Superior temporal gyrus (tissue), 1 donor: ENCODE data around the gene MTHFD1L.
A peak's percentile ranks its signal among the peaks of the same experiment; 100 is the strongest.

Source experiments
- DNase-seq: peaks from one replicate; pipeline ENCODE4 v3.0.0-alpha.2; 2016; ENCODE audit errors: extremely low spot score

Gene MTHFD1L

DNA sequence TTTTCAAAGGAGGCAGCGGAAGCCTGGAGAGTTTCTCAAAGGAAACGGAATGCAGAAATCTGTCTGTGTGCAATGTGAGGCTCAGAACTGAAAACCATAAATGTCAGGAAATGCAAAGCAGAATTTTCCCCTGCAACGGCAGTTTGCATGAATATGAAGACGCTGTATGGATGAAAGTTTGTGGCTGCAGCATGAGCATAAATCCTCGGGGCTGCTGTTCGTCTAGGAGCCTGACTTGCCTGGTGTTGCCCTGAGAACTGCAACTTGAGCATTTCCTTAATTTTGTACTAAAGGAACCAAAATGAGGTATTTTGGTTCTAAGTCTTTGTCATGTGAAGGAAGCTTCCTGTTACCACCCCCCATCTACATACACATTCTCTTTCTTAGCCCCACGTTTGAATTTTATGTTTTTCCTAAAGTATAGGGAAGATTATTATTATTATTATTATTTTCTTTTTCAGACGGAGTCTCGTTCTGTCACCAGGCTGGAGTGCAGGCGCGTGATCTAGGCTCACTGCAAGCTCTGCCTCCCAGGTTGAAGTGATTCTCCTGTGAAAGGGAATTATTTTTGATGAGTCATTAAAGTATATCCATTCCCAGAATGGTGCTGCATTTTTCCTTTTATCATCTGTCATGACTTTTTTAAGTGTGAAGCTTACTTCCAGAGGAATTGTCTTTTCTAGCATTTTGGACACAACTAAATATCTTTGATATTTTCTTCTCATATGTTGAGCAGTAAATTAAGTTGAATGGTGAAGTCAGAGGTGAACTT lies 33.1 kb downstream of the MTHFD1L start:
- no peak for DNase-seq

DNA sequence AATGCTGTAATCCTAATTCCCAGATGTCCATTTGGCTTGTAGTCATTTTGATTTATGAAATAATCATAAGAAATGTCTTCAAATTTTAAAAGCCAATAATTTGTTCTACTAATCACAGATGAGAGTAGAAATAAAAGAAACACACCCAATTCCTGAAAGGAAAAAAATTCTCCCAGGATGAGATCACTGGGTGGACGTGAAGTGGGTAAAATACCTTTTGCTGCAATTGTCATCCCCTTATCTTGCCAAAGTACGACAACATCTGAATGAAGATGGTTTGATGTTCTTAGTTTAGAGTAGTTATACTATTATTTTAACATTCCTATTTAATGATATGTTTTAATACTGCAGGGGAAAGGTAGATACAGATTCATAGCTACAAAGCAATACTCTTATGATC lies 33.7 kb downstream of the MTHFD1L start:
- DNase-seq: no peak

DNA sequence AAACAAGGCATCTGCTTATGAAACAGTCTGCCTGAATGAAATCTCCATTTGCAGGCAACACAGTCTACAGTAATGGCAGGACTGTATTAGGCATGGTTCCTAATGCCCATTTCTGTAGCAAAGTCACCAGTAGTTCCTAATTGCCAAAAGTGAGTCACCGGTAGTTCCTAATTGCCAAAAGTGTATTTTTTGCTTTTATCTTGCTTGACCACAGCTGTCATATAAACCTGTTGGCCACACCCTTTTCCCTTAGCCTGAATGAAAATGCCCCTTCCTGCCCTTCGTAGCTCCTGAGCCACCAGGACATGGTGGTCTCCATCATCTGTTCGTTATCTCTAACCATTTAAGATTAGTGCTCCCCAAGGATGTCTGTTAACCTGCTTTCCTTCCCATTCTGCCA lies 34.5 kb downstream of the MTHFD1L start:
- DNase-seq: no peak

DNA sequence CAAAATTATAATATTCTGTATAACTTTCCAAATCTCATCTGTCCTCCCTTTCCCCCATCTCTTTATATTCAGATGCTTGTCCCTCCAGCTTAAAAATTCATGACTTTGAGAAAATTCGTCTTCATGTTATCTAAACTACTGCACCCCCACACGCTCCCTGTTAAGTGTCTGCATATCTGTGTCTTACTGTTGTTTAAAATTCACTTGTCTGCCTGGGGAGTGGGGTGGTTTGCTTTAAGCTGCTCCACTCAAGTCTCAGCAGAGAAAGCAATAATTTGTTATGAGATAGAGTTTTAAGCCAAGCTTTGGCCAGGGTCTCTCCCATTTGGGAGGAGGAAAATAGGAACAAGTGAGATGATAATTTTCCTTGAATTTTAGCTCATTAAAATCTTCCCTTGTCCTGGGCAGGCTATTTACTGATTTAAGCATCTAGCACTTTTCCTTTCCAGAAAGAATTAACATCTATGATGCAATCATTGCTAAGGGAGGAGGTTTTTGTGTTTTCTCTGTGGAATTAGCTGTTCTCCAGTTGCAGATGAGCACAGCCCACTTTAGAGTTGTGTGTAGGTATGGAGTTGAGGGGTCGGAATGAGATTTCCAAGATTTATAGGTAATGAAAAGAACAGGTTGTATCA lies 36.8 kb downstream of the MTHFD1L start:
- no peak for DNase-seq

DNA sequence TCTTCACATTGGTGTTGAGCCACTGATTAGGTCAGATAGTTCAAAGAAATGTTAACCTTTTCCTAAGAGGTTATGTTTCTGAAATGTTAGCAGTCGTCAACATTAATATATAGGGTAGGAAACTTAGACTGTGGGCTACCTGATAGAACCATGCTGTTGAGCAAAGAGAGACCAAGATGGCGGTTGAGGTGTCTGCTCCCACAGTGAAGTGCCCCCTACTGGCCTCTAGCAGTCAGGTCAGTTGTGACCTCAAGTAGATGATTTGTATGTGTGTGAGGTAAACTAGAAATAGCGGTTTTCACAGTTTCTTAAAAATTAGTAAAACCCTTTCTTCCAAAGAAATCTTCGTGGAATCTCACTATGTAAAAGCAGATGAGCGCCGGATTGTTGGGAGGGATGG lies 40.3 kb downstream of the MTHFD1L start:
- no peak for DNase-seq

DNA sequence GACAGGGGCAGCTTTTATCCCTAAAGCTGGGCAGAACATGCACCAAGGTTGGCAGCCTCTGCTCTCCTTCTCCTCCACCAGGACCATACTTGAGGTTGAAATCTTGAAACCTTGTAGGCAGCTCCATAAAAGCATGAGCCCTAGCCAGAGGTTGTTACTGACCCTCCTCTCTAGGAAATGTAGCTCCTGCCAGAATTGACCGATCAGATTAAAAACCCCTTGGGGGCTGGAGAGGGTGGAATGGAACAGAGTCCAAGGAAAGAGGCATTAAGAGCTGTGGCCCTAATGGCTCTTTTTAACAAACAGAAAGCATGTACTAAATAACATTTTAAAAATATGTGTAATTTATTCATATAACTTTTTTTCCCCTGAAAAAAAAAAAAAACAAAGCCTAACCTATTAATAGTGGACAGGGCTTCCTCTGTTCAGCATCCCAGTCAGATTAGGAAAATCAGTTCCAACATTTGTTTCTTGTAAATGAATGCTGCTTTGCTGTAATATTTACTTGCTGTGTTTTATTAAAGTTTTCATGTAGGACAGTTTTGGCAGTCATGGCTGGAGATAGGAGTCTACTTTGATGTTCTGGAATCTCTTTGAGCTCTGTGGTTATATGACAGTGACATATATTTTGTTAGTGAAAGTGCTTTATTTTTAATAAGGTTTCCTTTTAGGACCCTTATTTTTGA lies 41.3 kb downstream of the MTHFD1L start:
- no peak for DNase-seq

DNA sequence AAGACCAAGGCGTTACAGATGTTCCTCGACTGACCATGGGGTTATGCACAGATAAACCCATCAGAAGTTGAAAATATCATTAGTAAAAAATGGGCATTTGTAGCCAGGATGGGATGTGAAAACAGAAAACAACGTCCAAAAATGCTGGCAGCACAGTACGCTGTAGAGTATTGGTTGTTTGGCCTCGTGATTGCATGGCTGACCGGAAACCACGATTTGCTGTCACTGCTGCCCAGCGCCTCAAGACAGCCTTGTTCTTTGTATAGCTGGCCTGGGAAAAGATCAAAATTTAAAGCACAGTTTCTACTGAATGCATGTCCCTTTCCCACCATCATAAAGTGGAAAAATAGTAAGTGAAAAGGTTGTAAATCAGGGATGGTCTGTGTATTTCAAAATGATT lies 41.9 kb downstream of the MTHFD1L start:
- peak; percentile 29 for DNase-seq

DNA sequence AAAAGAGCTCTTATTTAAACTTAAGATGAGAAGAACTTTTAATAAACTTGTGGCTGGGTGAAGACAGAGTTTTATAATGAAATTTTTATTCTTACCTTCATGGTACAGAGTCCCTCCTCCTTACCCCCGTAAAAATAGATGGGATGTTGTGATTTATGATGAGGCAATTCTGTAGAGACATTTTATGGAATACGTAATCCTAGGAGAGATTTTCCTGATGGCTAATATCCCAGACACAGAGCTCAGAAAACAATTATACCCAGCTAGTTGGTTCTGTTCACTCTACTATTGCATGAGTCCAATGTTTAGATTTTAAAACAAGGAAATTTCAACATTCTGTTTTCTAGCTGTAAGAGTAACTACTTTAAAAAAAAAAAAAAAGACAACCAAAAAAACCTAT lies 43.4 kb downstream of the MTHFD1L start:
- DNase-seq: no peak

DNA sequence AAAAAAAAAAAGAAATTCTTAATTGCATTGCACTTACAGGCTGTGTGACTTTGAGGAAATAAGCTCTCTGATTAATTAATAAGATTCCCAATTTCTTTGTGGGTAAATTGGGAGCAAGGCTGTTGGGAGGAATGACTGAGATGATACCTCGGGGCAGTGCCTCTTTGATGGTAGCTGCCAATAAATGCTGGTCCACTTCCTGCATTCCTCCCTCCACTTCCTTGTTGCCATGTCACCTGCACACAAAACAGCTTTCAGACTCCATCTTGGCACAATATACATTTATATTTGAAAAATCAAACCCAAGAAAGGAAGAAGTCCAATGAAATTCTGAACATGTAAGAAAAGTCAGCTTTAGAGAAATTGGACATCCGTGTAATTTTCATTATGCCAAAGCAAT lies 45.1 kb downstream of the MTHFD1L start:
- DNase-seq: no peak

DNA sequence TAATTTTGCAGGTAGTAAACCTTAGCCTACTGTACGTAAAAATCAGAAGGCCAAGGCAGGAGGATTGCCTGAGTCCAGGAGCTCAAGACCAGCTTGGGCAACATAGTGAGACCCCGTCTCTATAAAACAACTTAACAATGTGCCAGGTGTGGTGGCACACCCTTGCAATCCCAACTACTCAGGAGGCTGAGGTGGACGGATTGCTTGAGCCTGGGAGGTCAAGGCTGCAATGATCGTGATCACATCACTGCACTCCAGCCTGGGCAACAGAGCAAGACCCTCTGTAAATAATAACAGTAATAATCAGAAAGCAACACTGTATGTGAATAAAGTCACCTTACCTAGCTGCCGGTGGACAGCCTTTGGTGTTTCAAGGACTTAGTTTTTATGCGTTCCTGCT lies 48.9 kb downstream of the MTHFD1L start:
- no peak for DNase-seq

DNA sequence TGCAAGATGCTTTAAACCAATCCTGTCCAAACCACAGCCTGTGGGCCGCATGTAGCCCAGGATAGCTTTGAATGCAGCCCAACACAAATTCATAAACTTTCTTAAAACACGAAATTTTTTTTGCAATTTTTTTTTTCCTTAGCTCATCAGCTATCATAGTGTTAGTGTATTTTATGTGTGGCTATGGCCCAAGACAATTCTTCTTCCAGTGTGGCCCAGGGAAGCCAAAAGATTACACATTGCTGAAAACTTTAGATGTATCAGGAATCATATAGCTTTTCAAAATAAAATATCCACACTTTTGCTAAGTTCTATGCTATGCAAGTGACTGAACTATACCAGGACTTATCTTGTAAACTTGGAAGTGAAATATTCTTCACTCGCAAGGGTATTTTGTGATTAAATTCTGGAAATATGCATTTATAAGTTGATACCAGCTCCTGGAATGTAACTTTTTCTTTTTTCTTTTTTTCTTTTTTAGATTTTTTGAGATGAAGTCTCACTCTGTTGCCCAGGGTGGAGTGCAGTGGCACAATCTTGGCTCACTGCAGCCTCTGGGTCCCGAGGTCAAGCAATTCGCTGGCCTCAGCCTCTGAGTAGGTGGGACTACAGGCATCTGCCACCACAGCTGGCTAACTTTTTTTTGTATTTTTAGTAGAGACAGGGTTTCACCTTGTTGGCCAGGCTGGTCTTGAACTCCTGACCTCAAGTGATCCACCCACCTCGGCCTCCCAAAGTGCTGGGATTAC lies 49.8 kb downstream of the MTHFD1L start:
- no peak for DNase-seq

DNA sequence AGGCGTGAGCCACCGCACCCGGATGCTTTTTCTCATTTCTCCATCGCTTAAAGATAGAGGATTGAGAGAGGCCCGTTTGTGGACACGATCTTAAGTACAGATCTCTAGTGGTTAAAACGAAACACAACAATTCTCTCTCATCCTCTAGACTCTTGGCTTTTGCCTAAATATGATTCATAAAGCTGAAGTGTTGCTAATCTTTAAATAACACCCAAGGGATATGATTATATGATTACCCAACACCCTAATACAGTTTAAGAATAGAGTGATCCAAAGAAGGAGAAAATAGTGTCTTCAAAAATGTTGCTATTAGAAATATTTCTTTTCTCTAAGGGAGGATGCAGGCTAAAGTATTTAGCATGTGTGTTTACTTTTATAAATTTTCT lies 50.4 kb downstream of the MTHFD1L start:
- DNase-seq: no peak

DNA sequence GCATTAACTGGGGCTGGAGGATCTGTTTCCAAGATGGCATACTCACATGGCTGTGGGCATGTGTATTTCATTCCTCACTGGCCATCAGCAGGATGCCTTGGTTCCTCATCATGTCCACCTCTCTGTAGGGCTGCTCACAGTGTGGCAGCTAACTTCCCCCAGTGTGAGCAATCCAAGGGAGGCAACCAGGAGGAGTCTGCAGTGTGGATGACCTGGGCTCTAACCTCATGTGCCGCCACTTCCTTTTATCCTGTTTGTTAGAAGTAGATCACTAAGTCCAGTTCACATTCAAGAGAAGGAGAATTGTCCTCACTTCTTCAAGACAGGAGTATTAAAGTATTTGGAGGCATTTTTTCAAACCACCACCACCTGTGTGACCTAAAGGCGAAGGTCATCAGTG lies 54.4 kb downstream of the MTHFD1L start:
- no peak for DNase-seq

DNA sequence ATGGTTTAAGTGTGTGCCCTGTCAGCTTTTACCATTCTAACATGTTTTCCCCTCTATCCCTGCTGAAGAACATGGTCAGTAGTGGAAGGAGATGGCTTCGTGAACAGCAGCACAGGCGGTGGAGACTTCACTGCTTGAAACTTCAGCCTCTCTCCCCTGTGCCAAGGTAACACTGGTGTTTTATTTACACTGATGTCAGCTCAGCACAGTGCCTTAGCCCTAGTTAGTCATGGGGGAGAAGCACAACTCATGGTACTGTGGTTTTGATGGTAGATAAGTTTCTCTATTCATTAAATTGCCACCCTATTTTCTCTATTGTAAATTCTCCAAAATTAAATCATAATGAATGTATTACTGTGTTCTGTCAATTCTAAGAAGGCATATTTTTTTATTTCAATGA lies 56.6 kb downstream of the MTHFD1L start:
- DNase-seq: no peak

DNA sequence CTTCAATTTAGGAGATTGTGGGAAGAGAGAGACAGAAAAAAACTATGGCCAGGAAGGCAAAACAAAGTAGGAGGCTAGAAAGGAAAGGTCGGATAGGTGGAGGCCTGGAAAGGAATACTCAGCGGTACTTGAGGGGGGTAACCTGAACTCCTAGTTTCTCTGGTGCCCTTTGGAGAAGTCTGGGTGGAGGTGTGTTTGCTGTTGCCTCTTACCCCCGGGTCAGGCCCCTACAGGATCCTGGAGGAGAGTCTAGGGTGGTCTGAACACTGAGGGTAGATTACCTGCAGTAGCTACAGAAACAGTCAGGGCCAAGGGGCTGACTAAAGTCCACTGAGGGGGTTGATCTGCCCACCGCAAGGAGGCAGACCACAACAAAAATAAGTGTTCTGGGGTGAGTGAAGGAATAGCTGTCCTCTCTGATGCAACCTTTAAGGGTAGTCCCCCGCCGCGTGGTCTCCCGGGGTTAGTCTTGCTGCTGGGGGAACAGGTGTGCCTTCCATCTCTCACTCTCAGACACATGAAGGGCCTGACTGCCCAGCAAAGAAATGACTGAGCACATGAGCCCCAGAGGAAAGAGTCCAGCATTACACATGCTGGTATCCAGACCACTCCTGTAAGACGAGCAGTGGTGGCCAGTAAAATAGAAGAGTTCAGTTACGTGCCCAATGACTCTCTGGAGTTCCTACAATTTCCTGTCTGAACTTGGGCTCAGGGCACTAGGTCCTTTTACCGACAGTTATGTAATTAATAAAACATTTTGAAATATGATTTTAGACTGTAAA lies 59.5 kb downstream of the MTHFD1L start:
- DNase-seq: no peak

DNA sequence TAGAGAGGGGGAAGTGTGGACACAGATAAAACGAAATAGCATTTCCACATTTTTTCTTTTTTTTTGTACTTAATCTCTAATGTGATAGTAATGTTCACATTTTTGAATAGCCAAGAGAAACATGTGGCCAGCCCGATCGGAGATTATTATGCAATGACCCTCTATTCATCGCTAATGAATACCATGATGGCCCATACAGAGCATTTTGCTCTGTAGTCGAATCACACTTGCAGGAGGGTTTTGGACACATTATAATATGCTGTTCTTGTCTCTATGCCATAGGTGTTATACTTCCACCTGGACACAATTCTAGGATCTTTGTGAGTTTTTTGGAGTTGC lies 60.1 kb downstream of the MTHFD1L start:
- DNase-seq: no peak

DNA sequence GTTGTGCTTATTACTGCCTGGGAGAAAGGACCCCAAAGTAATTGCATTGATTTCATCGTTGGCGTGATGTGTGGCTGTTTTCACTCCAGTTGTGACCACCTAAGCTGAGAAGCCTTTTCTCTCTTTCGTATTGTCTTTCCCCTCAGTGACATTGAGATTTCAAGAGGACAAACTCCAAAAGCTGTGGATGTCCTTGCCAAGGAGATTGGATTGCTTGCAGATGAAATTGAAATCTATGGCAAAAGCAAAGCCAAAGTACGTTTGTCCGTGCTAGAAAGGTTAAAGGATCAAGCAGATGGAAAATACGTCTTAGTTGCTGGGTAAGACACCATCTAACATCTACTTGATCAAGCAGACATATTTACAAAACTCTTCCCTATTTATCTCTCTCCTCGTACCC lies 60.5 kb downstream of the MTHFD1L start:
- no peak for DNase-seq

DNA sequence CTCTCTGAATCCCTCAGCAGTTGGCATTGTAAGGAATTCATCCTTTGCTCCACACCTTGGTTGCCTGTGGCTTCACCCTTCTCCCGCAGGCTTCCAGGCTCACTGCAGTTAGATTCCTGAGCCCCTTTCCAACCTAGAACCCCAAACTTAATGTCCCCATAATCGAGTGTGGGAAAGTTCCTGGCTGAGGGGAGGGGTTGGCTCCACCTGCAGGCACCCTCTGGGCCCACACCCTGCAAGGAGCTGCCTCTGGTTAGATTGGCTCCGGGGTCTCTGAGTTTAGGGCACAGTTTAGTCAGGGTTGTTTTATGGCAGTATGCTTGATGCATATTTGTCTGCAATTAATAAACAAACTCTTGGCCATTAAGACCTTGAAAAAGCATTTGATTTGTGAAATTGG lies 63.4 kb downstream of the MTHFD1L start:
- no peak for DNase-seq

DNA sequence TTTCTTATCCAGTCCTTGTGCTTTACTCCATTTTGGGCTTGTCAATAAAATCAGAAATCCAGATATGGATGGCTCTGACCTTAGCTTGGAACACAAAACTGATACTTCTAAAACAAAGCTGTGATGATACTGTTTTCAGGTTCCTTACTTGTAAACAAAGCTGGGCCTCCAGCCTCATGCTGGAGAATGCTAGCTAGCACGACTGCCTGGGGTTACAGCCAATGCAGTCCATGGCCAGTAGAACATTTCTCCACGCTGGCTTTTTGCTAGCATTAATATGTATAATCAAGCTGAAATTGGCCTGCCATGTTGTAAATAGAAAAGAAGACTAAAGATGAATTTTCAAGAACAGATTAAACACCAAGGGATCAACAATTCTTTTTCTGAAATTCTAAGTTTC lies 63.9 kb downstream of the MTHFD1L start:
- no peak for DNase-seq

DNA sequence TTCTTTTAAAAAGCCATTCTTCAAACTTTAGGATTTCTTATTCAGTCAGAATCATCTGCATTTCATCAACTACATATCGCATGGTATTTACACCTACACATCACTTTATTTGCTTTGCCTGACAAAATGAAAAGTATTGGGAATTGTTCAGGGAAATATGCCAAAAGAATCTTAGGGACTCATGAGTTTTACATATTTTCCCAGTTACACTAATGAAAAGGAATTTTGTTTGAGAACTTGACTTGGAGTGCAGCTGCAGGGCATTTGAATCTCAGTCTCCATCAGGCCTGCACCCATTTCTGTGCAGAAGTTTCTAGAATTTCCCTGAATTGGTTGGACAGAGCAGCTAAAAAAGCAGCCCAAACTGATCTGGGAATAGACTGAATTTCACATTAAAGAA lies 65.3 kb downstream of the MTHFD1L start:
- DNase-seq: no peak

DNA sequence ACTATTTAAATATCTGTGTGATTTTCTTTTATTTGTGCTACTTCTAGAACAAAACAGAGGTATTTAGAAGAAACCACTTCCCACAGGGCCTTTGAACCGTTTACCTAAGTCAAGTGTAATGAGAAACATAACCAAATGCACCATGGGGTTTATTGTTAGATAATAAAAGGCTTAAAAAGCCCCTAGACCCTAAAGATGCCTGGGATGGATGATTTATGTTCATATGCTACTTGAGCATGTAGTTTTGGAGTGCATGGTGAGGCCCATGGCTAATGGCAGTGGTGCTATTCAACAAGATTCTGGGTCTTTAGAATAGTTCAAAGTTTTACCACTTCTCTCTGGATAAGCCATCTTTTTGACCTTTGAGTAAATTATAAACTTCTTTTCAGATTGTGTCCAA lies 65.9 kb downstream of the MTHFD1L start:
- DNase-seq: no peak

DNA sequence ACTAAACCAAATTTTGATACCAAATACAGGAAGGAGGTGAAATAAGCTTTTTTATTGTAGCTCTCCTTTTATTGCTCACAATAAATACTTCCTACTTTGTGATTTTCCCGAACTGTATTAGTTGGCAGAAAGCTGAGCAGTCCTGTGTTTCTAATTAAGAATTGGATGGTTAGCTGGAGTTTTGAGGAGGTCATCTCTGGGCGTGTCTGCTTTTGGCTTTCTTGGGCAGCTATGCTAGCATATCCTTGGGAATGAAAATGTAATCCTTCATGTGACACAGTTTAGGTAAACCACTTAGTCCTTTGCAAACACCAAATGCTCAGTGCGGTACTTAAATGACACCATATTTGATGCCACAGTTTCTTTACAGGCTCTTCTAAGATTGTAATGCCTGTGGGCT lies 67.5 kb downstream of the MTHFD1L start:
- no peak for DNase-seq
